Panc1 (cell line): ENCODE data around the gene MPV17. TPM values are rescaled to one million over a fixed set of nuclear protein-coding genes. Genes with fewer than 3 reads are reported as not detected.
A peak's percentile ranks its signal among the peaks of the same experiment; 100 is the strongest.
"Not testable (repeated sequence)": the region's sequence is repeated elsewhere in the genome, so short reads cannot be mapped to it uniquely, and the experiment has no call there.

Experiments
- ATAC-seq: fragments of 200-7000 bp; cut with Tn5 transposase; 2 replicates; pipeline ENCODE4 v1.9.1; 2020; ENCODE audit warnings: mild to moderate bottlenecking, moderate library complexity
- BruUV-seq: library from RNA; stranded (reverse); fragments of 400-500 nt; replicated peaks from 2 replicates; lab custom pipeline; 2021; lab: Mats Ljungman, UMichigan
- CTCF ChIA-PET: fragments of 300-600 bp; sonication (Branson Sonifier 250); formaldehyde crosslinking; loops from one replicate; lab custom pipeline; 2022; ENCODE audit warnings: antibody characterized with exemption; lab: Charles Lee
- POLR2A ChIA-PET: fragments of 300-600 bp; sonication (Branson Sonifier 250); formaldehyde crosslinking; loops from one replicate; lab custom pipeline; 2022; ENCODE audit warnings: antibody characterized with exemption; lab: Charles Lee
- DNase-seq: peaks from one replicate; pipeline ENCODE4 v3.0.0-alpha.2; 2010; ENCODE audit warnings: low read depth, low spot score
- H3K27ac ChIP-seq: 2 replicates; pipeline ENCODE4 v1.5.1; 2011; ENCODE audit warnings: mild to moderate bottlenecking, low read length, inconsistent platforms
- H3K27me3 ChIP-seq: fragments of 200-500 bp; sonication (Bioruptor generic); 2 replicates; pipeline ENCODE4 v1.6.0; 2014; ENCODE audit warnings: low read length, inconsistent platforms; ENCODE audit not compliant: control insufficient read depth, insufficient read depth
- H3K36me3 ChIP-seq: fragments of 200-500 bp; sonication (Bioruptor generic); 2 replicates; pipeline ENCODE4 v1.5.1; 2014; ENCODE audit warnings: inconsistent platforms, mild to moderate bottlenecking, low read length, moderate library complexity; ENCODE audit not compliant: control insufficient read depth, insufficient read depth
- H3K4me1 ChIP-seq: 2 replicates; pipeline ENCODE4 v1.5.1; 2011; ENCODE audit warnings: inconsistent platforms, mild to moderate bottlenecking, low read length, moderate library complexity; ENCODE audit not compliant: control insufficient read depth, insufficient read depth
- H3K4me3 ChIP-seq, 2 experiments: 2 replicates each; pipeline ENCODE4 v1.5.1; 2011 to 2012; ENCODE audit warnings: low read depth in 2 of 2, low read length in 2 of 2, mild to moderate bottlenecking in 2 of 2, inconsistent platforms in 1 of 2, moderate library complexity in 1 of 2
- H3K9me3 ChIP-seq: fragments of 200-500 bp; sonication (Bioruptor generic); 2 replicates; pipeline ENCODE4 v1.5.1; 2014; ENCODE audit warnings: low read depth, mild to moderate bottlenecking, inconsistent platforms, low read length, moderate library complexity; ENCODE audit not compliant: control insufficient read depth, insufficient read depth
- POLR2AphosphoS5 ChIP-seq: IDR thresholded peaks from 2 replicates; pipeline ENCODE4 v1.6.1; 2012; ENCODE audit warnings: mild to moderate bottlenecking, low read depth, low read length, moderate library complexity
- SIN3A ChIP-seq: IDR thresholded peaks from 2 replicates; pipeline ENCODE4 v1.6.1; 2012; ENCODE audit warnings: low read depth, mild to moderate bottlenecking, low read length, moderate library complexity, borderline replicate concordance; ENCODE audit not compliant: insufficient read depth
- TCF7L2 ChIP-seq: IDR thresholded peaks from 2 replicates; pipeline ENCODE4 v1.6.1; 2011; ENCODE audit warnings: mild to moderate bottlenecking, low read depth, low read length, inconsistent platforms
- in situ Hi-C: cut with HindIII; loops from 2 replicates; pipeline ENCODE4 v1.10.0; 2016; ENCODE audit warnings: low sequenced_read_pairs, low pct_unique_long_range_greater_than_20kb
- intact Hi-C: fragments of 100-400 bp; cut with micrococcal nuclease; formaldehyde crosslinking; loops from one replicate; pipeline ENCODE4 v1.10.0; 2022; ENCODE audit not compliant: unreplicated experiment
- total RNA-seq: library from RNA; stranded (reverse); gene quantifications from one replicate; pipeline ENCODE4 v1.2.1, GENCODE V29; 2021; ENCODE audit not compliant: unreplicated experiment
- TF ChIP-seq, protein P1 (sequence below), 2 experiments: IDR thresholded peaks; 2 replicates each; pipeline ENCODE4 v1.6.1; 2011 to 2012; ENCODE audit warnings: low read depth in 2 of 2, control low read depth in 1 of 2, low read length in 1 of 2, mild to moderate bottlenecking in 1 of 2, moderate library complexity in 1 of 2; ENCODE audit not compliant: insufficient read depth in 1 of 2
- TF ChIP-seq, protein P2 (sequence below): fragments of 450-650 bp; IDR thresholded peaks from 2 replicates; pipeline ENCODE4 v1.5.1; 2017; ENCODE audit warnings: mild to moderate bottlenecking

The MPV17 gene
- total RNA-seq, 1 experiment from 2014 or later: 89.5 TPM

- Histone ChIP-seq H3K9me3 (no peaks in the 10 kb centered on the region), H3K36me3 (no peaks in the 10 kb centered on the region), H3K27ac (peak overlapping the region; percentile 45; the same call in 1 of the 2 replicates), H3K4me1 (no peaks in the 10 kb centered on the region), H3K27me3 (no peaks in the 10 kb centered on the region), H3K4me3 (peak overlapping the region; percentile 31 to 55)
- CTCF ChIA-PET: interaction anchor here (0.6 to 1.8 kb wide), 15 partner anchors 11 to 371 kb away, joined by 3 to 11 read pairs (median 4); partner anchors contain the start of genes MPV17 and SLC30A3
- POLR2A ChIA-PET: interaction anchor here (0.6 to 0.8 kb wide), 2 partner anchors 11 to 366 kb away, joined by 4 read pairs; no protein-coding TSS in a partner anchor
- ATAC-seq (peak; percentile 76), DNase-seq (no peak)
- in situ Hi-C loops (no loop called here), intact Hi-C loops (no loop called here)
- BruUV-seq: no TSS peak
- TF ChIP-seq, protein P1, sequence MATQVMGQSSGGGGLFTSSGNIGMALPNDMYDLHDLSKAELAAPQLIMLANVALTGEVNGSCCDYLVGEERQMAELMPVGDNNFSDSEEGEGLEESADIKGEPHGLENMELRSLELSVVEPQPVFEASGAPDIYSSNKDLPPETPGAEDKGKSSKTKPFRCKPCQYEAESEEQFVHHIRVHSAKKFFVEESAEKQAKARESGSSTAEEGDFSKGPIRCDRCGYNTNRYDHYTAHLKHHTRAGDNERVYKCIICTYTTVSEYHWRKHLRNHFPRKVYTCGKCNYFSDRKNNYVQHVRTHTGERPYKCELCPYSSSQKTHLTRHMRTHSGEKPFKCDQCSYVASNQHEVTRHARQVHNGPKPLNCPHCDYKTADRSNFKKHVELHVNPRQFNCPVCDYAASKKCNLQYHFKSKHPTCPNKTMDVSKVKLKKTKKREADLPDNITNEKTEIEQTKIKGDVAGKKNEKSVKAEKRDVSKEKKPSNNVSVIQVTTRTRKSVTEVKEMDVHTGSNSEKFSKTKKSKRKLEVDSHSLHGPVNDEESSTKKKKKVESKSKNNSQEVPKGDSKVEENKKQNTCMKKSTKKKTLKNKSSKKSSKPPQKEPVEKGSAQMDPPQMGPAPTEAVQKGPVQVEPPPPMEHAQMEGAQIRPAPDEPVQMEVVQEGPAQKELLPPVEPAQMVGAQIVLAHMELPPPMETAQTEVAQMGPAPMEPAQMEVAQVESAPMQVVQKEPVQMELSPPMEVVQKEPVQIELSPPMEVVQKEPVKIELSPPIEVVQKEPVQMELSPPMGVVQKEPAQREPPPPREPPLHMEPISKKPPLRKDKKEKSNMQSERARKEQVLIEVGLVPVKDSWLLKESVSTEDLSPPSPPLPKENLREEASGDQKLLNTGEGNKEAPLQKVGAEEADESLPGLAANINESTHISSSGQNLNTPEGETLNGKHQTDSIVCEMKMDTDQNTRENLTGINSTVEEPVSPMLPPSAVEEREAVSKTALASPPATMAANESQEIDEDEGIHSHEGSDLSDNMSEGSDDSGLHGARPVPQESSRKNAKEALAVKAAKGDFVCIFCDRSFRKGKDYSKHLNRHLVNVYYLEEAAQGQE (IDR thresholded peaks at IDR 0.05; ENCODE audit: insufficient read depth in 1 of 2, low read depth in 2 of 2, low read length in 1 of 2): no peak
- no peak for TF ChIP-seq TCF7L2
- TF ChIP-seq, protein P2, sequence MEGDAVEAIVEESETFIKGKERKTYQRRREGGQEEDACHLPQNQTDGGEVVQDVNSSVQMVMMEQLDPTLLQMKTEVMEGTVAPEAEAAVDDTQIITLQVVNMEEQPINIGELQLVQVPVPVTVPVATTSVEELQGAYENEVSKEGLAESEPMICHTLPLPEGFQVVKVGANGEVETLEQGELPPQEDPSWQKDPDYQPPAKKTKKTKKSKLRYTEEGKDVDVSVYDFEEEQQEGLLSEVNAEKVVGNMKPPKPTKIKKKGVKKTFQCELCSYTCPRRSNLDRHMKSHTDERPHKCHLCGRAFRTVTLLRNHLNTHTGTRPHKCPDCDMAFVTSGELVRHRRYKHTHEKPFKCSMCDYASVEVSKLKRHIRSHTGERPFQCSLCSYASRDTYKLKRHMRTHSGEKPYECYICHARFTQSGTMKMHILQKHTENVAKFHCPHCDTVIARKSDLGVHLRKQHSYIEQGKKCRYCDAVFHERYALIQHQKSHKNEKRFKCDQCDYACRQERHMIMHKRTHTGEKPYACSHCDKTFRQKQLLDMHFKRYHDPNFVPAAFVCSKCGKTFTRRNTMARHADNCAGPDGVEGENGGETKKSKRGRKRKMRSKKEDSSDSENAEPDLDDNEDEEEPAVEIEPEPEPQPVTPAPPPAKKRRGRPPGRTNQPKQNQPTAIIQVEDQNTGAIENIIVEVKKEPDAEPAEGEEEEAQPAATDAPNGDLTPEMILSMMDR: peak; percentile 93
These were observed 19.5 kb downstream of the MPV17 start for GRCh38 chr2:27303093-27304025.

GRCh38 chr2:27300606-27301005, 22.3 kb downstream of the MPV17 start:
- H3K27me3 ChIP-seq, BruUV-seq, intact Hi-C loops, H3K27ac ChIP-seq, H3K36me3 ChIP-seq, H3K4me3 ChIP-seq, H3K9me3 ChIP-seq, CTCF ChIA-PET, POLR2A ChIA-PET, in situ Hi-C loops, DNase-seq, H3K4me1 ChIP-seq, ATAC-seq: not testable (repeated sequence)

DNA sequence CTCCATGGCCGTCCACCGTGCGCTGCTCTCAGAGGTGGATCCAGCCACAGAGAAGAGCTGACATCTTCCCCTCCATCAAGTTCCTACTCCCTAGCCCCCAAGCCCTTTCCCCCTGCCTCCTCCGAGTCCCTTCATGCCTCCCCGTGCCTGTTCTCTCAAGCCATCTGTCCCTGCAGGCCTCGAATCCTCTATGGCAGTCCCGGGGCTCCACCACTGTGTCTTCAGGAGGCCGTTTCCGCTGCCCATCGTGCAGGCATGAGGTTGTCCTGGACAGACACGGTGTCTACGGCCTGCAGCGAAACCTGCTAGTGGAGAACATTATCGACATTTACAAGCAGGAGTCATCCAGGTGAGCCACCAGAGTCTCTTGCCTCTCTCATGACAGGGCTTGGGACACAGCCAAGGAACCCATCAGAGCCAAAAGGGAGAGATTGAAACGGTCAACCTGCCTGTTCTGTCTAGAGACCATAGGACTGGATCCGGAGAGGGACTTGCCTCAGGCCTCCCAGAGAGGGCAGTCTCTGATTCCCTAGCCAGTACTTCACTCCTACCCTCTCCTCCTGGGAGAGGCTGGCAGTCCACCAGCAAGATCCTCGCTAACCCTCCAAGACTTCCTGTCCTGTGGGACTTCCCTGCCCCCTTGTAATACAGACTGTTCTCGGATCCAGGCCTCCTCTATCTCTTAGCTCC, 24.4 kb downstream of the MPV17 start:
- TF ChIP-seq, protein P2: no peak
- TF ChIP-seq SIN3A (no peak), POLR2AphosphoS5 (no peak), TCF7L2 (no peak)
- TF ChIP-seq, protein P1 (IDR thresholded peaks at IDR 0.05; ENCODE audit: insufficient read depth in 1 of 2, low read depth in 2 of 2, low read length in 1 of 2): no peak
- in situ Hi-C loops: no loop called here
- CTCF ChIA-PET: interaction anchor here (0.5 to 1.5 kb wide), 3 partner anchors 19 to 31 kb away, joined by 3 to 8 read pairs (median 3); partner anchors contain the start of gene MPV17
- DNase-seq (no peak), ATAC-seq (peak; percentile 42; the same call in 1 of the 2 replicates)
- BruUV-seq: no TSS peak
- H3K9me3 ChIP-seq: no peaks in the 10 kb centered on the region
- H3K27ac ChIP-seq: no peak overlapping the region
- no peaks in the 10 kb centered on the region for H3K36me3 ChIP-seq
- intact Hi-C loops: no loop called here
- peaks cover 1% of the 10 kb centered on the region; the same call in 1 of the 2 replicates for H3K4me1 ChIP-seq
- no peak overlapping the region for H3K4me3 ChIP-seq
- POLR2A ChIA-PET: no interaction called here
- H3K27me3 ChIP-seq: no peaks in the 10 kb centered on the region
